NB4 (cell line): Measurements from ENCODE around the gene MAGI1.

ENCODE experiments used
- CTCF ChIP-seq: IDR thresholded peaks from one replicate; pipeline ENCODE4 v1.5.1; 2012; ENCODE audit warnings: low read depth, low read length
- POLR2A ChIP-seq: IDR thresholded peaks from 2 replicates; pipeline ENCODE4 v1.6.1; 2011; ENCODE audit warnings: mild to moderate bottlenecking; ENCODE audit not compliant: insufficient read length; ENCODE audit errors: extremely low read depth

GRCh38 chr3:65758438-65758837 is 280.3 kb downstream of the MAGI1 start:
- TF ChIP-seq POLR2A (no peak), CTCF (no peak)
